Retinal pigment epithelial cell (primary cell): ENCODE data around the gene ROR2.

Experiments
- DNase-seq: peaks from one replicate; pipeline ENCODE4 v3.0.0-alpha.2; 2010; ENCODE audit warnings: low read depth
- H3K4me3 ChIP-seq: 2 replicates; pipeline ENCODE4 v1.5.1; 2011; ENCODE audit warnings: mild to moderate bottlenecking, low read length, control low read depth, moderate library complexity
- TF ChIP-seq, protein P1 (sequence below): conservative IDR thresholded peaks from 2 replicates; pipeline ENCODE4 v1.5.1; 2011; ENCODE audit warnings: low read depth, low read length, control low read depth, inconsistent platforms

ROR2 gene

GRCh38 chr9:91836515-91836914, 113.5 kb downstream of the ROR2 start:
- no peak for DNase-seq
- TF ChIP-seq, protein P1, sequence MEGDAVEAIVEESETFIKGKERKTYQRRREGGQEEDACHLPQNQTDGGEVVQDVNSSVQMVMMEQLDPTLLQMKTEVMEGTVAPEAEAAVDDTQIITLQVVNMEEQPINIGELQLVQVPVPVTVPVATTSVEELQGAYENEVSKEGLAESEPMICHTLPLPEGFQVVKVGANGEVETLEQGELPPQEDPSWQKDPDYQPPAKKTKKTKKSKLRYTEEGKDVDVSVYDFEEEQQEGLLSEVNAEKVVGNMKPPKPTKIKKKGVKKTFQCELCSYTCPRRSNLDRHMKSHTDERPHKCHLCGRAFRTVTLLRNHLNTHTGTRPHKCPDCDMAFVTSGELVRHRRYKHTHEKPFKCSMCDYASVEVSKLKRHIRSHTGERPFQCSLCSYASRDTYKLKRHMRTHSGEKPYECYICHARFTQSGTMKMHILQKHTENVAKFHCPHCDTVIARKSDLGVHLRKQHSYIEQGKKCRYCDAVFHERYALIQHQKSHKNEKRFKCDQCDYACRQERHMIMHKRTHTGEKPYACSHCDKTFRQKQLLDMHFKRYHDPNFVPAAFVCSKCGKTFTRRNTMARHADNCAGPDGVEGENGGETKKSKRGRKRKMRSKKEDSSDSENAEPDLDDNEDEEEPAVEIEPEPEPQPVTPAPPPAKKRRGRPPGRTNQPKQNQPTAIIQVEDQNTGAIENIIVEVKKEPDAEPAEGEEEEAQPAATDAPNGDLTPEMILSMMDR: no peak
- H3K4me3 ChIP-seq: no peak overlapping the region

DNA sequence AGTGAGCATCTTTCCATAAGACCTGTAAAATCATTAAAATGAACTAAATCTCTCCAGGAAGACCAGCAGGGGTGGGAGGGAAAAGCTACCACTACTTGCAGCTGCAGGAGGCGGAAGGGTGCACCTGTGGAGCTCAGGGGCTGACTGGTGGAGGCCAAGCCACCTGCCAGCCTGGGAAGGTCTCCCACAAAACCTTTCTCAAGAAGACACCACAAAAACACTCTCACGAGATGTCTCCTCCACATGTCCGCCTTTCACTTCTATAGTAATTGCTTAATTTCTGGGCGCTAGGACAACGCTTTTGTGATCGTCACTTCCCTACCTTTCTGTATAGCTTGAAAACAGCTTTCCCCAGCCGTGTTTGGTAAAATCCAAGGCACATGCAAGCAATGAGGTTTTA, 114.4 kb downstream of the ROR2 start:
- TF ChIP-seq, protein P1: no peak
- DNase-seq: no peak
- H3K4me3 ChIP-seq: no peak overlapping the region

DNA sequence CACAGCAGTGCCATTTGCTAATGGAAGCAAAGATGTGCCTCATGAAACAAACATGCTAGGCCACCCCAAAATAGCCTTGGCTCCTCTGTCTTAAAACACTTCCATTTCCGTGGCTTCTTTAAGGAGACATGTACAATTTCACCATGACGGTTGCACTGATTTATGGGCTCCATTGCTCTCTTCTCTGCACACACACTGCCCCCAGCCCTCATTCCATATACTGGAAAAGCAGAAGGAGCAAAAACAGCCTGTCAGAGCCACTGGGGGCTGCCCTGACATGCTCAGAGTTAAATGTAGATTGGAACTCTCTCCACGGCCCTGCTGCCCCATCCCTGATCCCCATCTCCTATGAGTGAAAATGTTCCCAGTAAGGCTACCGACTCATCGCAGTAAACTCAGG, 114.8 kb downstream of the ROR2 start:
- H3K4me3 ChIP-seq: no peak overlapping the region
- no peak for DNase-seq
- TF ChIP-seq, protein P1: no peak

DNA sequence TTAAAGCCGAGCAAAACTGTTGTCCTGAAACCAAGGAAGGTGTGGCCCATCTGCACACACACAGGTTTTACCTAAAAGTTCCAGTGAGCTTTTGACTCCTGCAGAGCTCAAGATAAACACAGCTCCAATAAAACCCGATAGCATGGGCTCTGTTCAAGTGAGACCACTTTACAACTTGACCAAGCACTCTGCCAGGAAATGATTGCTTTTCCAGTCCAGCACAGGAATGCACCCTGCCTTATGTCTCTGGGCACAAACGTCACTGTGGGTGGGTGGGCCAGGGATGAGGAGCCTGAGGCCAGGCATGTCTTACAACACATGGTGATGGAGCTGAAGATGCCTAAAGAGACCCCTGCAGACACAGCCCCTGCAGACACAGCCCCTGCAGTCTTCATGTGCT, 115.3 kb downstream of the ROR2 start:
- DNase-seq: no peak
- TF ChIP-seq, protein P1: no peak
- H3K4me3 ChIP-seq: no peak overlapping the region

GRCh38 chr9:91833878-91834255, 116.2 kb downstream of the ROR2 start:
- no peak for DNase-seq

GRCh38 chr9:91833096-91833877, 116.7 kb downstream of the ROR2 start:
- no peak for DNase-seq
- TF ChIP-seq, protein P1: no peak

More at GRCh38 chr9:91833878-91834255, 116.2 kb downstream of the ROR2 start:
- TF ChIP-seq, protein P1: no peak
- no peak overlapping the region for H3K4me3 ChIP-seq

DNA sequence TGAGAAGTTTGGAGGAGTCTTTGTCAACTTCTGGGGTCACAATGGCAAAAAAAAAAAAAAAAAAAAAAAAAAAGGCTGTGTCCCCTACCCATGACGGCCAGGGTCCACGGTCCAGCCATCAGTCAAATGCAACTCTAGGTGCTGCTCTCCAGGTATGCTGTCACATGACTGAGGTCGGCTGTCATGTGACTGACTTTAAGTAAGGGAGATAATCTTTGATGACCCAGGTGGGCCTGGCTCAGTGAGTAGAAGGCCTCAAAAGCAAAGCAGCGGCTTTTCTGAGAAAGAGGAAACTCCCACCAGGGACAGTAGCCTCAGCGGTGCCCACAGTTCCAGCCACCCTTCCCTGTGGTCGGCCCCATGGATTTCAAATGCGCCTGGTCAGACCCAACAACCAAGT, 117.7 kb downstream of the ROR2 start:
- TF ChIP-seq, protein P1: no peak
- no peak overlapping the region for H3K4me3 ChIP-seq
- DNase-seq: no peak

More at GRCh38 chr9:91833096-91833877, 116.7 kb downstream of the ROR2 start:
- H3K4me3 ChIP-seq: no peak overlapping the region
